Lower lobe of right lung (tissue), 2 donors: ENCODE data around the gene FSIP1. TPM values are rescaled to one million over a fixed set of nuclear protein-coding genes. Genes with fewer than 3 reads are reported as not detected.

ENCODE experiments used
- ATAC-seq, 2 donors: fragments of 200-7000 bp; cut with Tn5 transposase; one replicate each; pipeline ENCODE4 v1.9.1; 2020 to 2022; ENCODE audit warnings: mild to moderate bottlenecking in 2 of 2, moderate library complexity in 2 of 2
- DNase-seq: peaks from one replicate; pipeline ENCODE4 v3.0.0-alpha.2; 2020
- H3K27ac ChIP-seq: fragments of 200-600 bp; one replicate; pipeline ENCODE4 v1.8.0; 2022
- H3K27me3 ChIP-seq: fragments of 200-600 bp; one replicate; pipeline ENCODE4 v1.8.0; 2022; ENCODE audit warnings: low read depth
- H3K36me3 ChIP-seq: fragments of 200-600 bp; one replicate; pipeline ENCODE4 v1.8.0; 2022; ENCODE audit warnings: mild to moderate bottlenecking
- H3K4me1 ChIP-seq: fragments of 200-600 bp; one replicate; pipeline ENCODE4 v1.8.0; 2022
- H3K4me3 ChIP-seq: fragments of 200-600 bp; one replicate; pipeline ENCODE4 v1.8.0; 2022; ENCODE audit warnings: mild to moderate bottlenecking
- H3K9me3 ChIP-seq: fragments of 200-600 bp; one replicate; pipeline ENCODE4 v1.8.0; 2022
- CTCF ChIP-seq: fragments of 200-600 bp; IDR thresholded peaks from one replicate; pipeline ENCODE4 v1.8.0; 2022; ENCODE audit warnings: antibody characterized with exemption, mild to moderate bottlenecking
- intact Hi-C: fragments of 100-400 bp; cut with DNase I; formaldehyde crosslinking; loops from one replicate; pipeline ENCODE4 v1.11.0; 2022
- total RNA-seq: library from RNA; stranded (reverse); fragmentation: NEBNext Ultra II Directional; extraction: Animal tissue kit (Norgen Biotek cat#: 25700); gene quantifications from one replicate; pipeline ENCODE4 v1.2.1, GENCODE V29; 2021
- donor health status: DM: no; HTN: yes; CAD: no; lungs with severe emphysema.

The FSIP1 gene
- total RNA-seq, 1 donor from 2014 or later = 2.0 TPM

DNA sequence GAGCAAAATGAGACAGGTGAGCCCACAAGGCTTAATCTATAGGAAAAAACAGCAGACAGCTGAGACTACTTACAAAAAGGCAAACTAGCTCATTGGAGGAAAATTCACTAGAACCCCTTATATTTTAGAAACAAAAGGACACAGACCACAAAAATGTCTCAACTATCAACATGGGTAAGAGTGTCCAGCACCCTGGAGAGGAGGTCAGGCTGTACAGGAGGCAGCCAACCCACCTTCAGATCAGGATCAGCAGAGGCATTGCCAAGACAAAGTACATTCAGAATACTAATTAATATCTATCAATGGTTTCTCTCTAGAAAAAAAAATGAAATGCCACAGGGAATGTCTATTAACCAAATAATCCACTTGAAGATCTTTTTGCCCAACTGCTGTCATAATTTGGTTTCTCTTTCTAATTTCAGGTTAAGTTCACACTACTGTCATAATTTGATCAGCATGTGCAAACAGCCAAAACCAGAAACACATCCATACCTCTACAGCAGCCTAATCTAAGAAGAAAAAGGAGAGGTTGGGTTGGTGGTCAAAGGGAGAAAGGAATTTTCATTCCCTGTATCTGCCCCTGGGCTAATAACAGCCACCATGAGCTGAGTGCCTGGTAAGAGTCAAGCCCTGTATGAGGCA lies 227.8 kb downstream of the FSIP1 start:
- H3K27me3 ChIP-seq = no peaks in the 10 kb centered on the region
- H3K27ac ChIP-seq = no peak overlapping the region
- no peak overlapping the region for H3K4me3 ChIP-seq
- ATAC-seq (no peak), DNase-seq (no peak)
- intact Hi-C loops = no loop called here
- TF ChIP-seq CTCF = no peak
- no peaks in the 10 kb centered on the region for H3K36me3 ChIP-seq
- no peaks in the 10 kb centered on the region for H3K4me1 ChIP-seq
- H3K9me3 ChIP-seq = no peaks in the 10 kb centered on the region

- TF ChIP-seq CTCF = no peak
- no peak for DNase-seq
- intact Hi-C loops = no loop called here
- Histone ChIP-seq H3K4me1 (no peaks in the 10 kb centered on the region), H3K36me3 (no peaks in the 10 kb centered on the region), H3K27ac (no peak overlapping the region), H3K9me3 (no peaks in the 10 kb centered on the region), H3K4me3 (no peak overlapping the region), H3K27me3 (no peaks in the 10 kb centered on the region)
- no peak for ATAC-seq
These were observed 228.5 kb downstream of the FSIP1 start for GRCh38 chr15:39553947-39554693.

DNA sequence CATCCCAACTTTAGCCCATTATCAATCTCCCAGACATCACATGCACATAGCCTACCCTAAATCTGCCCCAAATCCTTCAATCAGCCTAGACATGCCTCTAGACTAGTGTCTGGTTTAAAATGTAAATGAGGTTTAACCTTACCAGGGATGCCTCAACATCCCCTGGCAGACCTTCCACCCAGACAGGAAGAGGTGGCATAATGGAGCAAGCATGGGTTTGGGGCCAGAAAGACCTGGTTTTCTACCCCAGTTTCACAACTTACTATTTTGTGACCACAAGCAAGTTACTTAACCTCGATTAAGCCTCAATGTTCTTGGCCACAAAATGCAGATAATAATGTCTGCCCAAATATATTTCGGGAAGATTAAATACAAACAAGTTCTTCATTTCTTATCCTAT lies 230.1 kb downstream of the FSIP1 start:
- ATAC-seq (no peak), DNase-seq (no peak)
- no peaks in the 10 kb centered on the region for H3K4me1 ChIP-seq
- TF ChIP-seq CTCF = no peak
- no peak overlapping the region for H3K4me3 ChIP-seq
- H3K36me3 ChIP-seq = no peaks in the 10 kb centered on the region
- no peak overlapping the region for H3K27ac ChIP-seq
- H3K27me3 ChIP-seq = no peaks in the 10 kb centered on the region
- H3K9me3 ChIP-seq = no peaks in the 10 kb centered on the region
- intact Hi-C loops = no loop called here

DNA sequence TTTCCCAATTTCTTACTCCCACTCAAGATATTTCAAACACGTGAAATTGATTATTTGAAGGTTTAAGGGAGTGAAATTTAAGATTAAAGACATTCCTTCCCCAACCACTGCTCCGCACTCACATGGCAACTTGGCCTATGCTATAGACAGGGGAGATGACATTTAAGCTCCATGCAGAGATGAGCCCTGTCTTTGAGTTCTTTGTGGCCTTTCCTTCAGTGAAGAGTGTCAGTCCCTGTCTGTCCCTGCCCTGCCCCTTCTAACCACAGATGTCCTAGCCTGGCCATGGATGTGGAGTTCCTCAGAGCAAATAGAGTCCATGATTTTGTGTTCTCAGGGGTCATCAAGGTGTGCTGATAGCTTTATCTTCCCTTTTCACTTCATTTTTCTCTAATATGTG lies 231.2 kb downstream of the FSIP1 start:
- intact Hi-C loops = no loop called here
- no peak for TF ChIP-seq CTCF
- ATAC-seq = no peak

More for the DNA sequence above, 231.2 kb downstream of the FSIP1 start:
- H3K27ac ChIP-seq = no peak overlapping the region
- DNase-seq = no peak
- H3K27me3 ChIP-seq = no peaks in the 10 kb centered on the region
- no peaks in the 10 kb centered on the region for H3K36me3 ChIP-seq
- no peak overlapping the region for H3K4me3 ChIP-seq
- H3K4me1 ChIP-seq = no peaks in the 10 kb centered on the region
- H3K9me3 ChIP-seq = no peaks in the 10 kb centered on the region

Other genes with a start within 250 kb of the FSIP1 start
- 226 TPM for gene THBS1, start 201.8 kb downstream of the FSIP1 start, total RNA-seq
- 2.4 TPM for gene GPR176, start 137.4 kb upstream of the FSIP1 start, total RNA-seq
- 36.0 TPM for gene EIF2AK4, start 151.3 kb upstream of the FSIP1 start, total RNA-seq